Measurements from ENCODE around the gene ABCE1.

The ABCE1 gene

GRCh38 chr4:145075742-145076468 is 22.2 kb upstream of the ABCE1 start:
- in situ Hi-C loops (cut with HindIII; ENCODE audit: low pct_ligation_motif_present, low sequenced_read_pairs): no loop called here
- TF ChIP-seq CTCF (IDR thresholded peaks at IDR 0.05; ENCODE audit: low read depth, low read length, missing control alignments): no peak
- peaks cover 3% of the 10 kb centered on the region for H3K36me3 ChIP-seq (replicated peaks)
- no peak overlapping the region for H3K4me3 ChIP-seq (ENCODE audit: low read depth, low read length)
- H3K27me3 ChIP-seq (replicated peaks): no peaks in the 10 kb centered on the region
- no peak overlapping the region for H3K27ac ChIP-seq
- no peak for DNase-seq

GRCh38 chr4:145076469-145076855 is 21.6 kb upstream of the ABCE1 start:
- peaks cover 3% of the 10 kb centered on the region for H3K36me3 ChIP-seq (replicated peaks)
- in situ Hi-C loops (cut with HindIII; ENCODE audit: low pct_ligation_motif_present, low sequenced_read_pairs): no loop called here
- H3K4me3 ChIP-seq (ENCODE audit: low read depth, low read length): no peak overlapping the region
- H3K27ac ChIP-seq: no peak overlapping the region
- no peak for DNase-seq
- no peaks in the 10 kb centered on the region for H3K27me3 ChIP-seq (replicated peaks)
- TF ChIP-seq CTCF (IDR thresholded peaks at IDR 0.05; ENCODE audit: low read depth, low read length, missing control alignments): no peak

- no peak overlapping the region for H3K4me3 ChIP-seq (ENCODE audit: low read depth, low read length)
- no peak overlapping the region for H3K27ac ChIP-seq
- no peak for DNase-seq
- peaks cover 3% of the 10 kb centered on the region for H3K36me3 ChIP-seq (replicated peaks)
- no peak for TF ChIP-seq CTCF (IDR thresholded peaks at IDR 0.05; ENCODE audit: low read depth, low read length, missing control alignments)
- no peaks in the 10 kb centered on the region for H3K27me3 ChIP-seq (replicated peaks)
- in situ Hi-C loops (cut with HindIII; ENCODE audit: low pct_ligation_motif_present, low sequenced_read_pairs): no loop called here
These were observed 16.4 kb upstream of the ABCE1 start for GRCh38 chr4:145081756-145082155.

DNA sequence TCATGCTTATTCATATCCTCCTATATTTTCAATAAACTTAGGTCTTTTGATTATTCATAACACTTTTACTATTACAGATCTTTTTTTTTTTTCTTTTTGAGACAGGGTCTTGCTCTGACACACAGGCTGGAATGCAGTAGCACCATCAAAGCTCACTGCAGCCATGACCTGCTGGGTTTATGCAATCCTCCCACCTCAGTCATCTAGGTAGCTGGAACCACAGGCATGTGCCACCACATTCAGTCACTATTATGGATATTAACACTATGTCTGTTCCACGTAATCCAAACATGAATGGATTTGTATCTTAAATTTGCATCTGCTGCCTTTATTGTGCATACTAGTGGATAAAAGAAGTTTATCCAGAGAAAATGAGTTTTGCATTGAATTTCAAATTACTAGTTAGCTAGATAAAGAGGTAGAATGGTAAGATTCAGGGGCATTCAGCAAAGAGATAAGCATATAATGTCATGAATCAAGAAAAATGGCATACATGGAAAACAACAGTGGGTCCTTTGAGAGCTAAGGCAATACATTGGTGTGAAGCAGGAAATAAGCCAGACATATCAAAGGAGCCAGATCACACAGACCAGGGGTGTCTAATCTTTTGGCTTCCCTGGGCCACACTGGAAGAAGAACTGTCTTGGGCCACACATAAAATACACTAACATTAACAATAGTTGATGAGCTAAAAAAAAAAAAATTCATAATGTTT is 14.1 kb upstream of the ABCE1 start:
- no peaks in the 10 kb centered on the region for H3K27me3 ChIP-seq (replicated peaks)
- H3K36me3 ChIP-seq (replicated peaks): peaks cover 3% of the 10 kb centered on the region
- DNase-seq: peak; percentile 59
- H3K4me3 ChIP-seq (ENCODE audit: low read depth, low read length): no peak overlapping the region
- in situ Hi-C loops (cut with HindIII; ENCODE audit: low pct_ligation_motif_present, low sequenced_read_pairs): no loop called here
- H3K27ac ChIP-seq: peak overlapping the region; percentile 36
- no peak for TF ChIP-seq CTCF (IDR thresholded peaks at IDR 0.05; ENCODE audit: low read depth, low read length, missing control alignments)

DNA sequence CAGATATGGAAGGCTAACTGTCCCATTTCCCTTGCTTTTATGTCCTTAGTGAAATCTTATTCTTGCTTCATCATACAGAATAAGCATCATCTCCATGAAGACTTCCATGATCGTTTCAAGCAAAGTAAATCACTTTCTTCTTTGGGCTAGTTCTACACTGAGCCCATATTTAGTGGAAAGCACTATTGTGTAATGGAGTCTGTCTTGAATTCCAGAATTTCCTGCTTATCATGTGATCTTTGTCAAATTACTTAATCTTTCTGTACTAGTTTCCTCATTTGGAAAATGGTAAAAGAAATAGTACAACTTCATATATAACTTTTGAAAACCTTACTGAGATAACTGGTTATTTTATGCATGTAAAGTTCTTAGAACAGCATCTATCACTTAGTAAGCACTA is 7.7 kb upstream of the ABCE1 start:
- no peak for TF ChIP-seq CTCF (IDR thresholded peaks at IDR 0.05; ENCODE audit: low read depth, low read length, missing control alignments)
- H3K36me3 ChIP-seq (replicated peaks): peaks cover 9% of the 10 kb centered on the region
- no peak overlapping the region for H3K4me3 ChIP-seq (ENCODE audit: low read depth, low read length)
- no peak for DNase-seq
- no peaks in the 10 kb centered on the region for H3K27me3 ChIP-seq (replicated peaks)
- in situ Hi-C loops (cut with HindIII; ENCODE audit: low pct_ligation_motif_present, low sequenced_read_pairs): no loop called here
- no peak overlapping the region for H3K27ac ChIP-seq
